GM19463 (cell line): ENCODE data around the gene SH2D3A.
"Not testable (repeated sequence)": the region's sequence is repeated elsewhere in the genome, so short reads cannot be mapped to it uniquely, and the experiment has no call there.

ENCODE experiments used
- ATAC-seq: cut with Tn5 transposase; IDR thresholded peaks from one replicate; pipeline ENCODE4 v1.9.1; 2021; ENCODE audit warnings: mild to moderate bottlenecking, moderate library complexity; ENCODE audit not compliant: unreplicated experiment

SH2D3A gene

DNA sequence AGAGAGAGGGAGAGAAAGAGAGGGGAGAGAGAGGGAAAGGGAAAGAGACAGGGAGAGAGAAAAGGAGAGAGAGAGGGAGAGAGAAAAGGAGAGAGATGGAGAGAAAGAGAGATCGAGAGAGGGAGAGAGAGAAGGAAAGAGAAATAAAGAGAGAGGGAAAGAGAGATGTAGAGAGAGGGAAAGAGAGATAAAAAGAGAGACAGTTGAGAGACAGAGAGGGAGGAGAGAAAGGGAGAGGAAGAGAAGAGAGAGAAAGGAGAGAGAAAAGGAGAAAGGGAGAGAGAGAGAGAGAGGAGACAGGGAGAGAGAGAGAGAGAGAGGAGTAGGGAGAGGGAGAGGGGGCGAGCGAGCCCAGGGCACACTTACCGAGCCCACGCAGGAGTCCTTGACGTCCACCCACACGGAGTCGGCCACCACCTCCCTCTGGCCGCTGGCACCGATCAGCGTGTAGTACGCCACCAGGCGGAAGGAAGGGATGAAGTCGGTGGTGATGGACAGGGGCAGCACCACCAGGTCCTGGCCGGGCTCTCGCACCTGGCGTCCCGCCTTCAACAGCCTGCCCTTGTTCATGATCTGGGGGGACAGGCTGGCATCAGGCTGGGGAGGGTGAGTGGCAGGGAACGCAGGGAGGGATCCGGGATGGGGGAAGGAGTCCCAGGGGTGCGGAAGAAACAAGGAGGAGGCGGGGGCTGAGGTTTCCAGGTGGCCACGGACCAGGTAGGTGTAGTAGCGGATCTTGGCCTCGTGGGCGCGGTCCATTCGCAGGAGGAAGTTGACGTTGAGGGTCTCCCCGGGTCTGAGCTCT, 56.8 kb downstream of the SH2D3A start:
- no peak for ATAC-seq

GRCh38 chr19:6709549-6709948, 57.7 kb downstream of the SH2D3A start:
- ATAC-seq, result no peak

DNA sequence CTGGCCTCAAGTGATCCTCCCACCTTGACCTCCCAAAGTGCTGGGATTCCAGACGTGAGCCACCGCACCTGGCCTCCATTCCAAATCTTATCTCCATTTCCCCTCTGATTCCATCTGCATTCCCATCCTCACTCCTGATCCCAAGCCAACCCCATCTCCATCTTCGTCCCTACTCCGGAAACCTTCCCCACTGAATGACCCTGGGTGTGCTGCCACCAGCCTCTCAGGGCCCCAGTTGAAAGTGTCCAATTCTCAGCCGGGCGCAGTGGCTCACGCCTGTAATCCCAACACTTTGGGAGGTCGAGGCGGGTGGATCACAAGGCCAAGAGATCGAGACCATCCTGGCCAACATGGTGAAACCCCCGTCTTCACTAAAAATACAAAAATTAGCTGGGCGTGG, 58.3 kb downstream of the SH2D3A start:
- ATAC-seq, result not testable (repeated sequence)

GRCh38 chr19:6708346-6708745, 58.9 kb downstream of the SH2D3A start:
- ATAC-seq, result no peak

GRCh38 chr19:6707658-6708018, 59.6 kb downstream of the SH2D3A start:
- ATAC-seq, result no peak

- no peak for ATAC-seq
Observed at GRCh38 chr19:6707011-6707657, 60.1 kb downstream of the SH2D3A start.

DNA sequence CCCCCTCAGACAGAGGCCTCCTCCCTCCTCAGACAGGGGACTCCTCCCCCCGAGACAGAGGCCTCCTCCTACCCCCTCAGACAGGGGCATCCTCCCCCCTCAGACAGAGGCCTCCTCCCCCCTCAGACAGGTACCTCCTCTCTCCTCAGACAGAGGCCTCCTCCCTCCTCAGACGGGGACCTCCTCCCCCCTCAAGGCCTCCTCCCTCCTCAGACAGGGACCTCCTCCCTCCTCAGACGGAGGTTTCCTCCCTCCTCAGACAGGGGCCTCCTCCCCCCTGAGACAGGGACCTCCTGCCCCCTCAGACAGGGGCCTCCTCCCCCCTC, 60.6 kb downstream of the SH2D3A start:
- no peak for ATAC-seq

GRCh38 chr19:6705931-6706632, 61.2 kb downstream of the SH2D3A start:
- no peak for ATAC-seq
